NCI-H446 (cell line): ENCODE measurements around the gene CDK13.
"Not testable (repeated sequence)": the region's sequence is repeated elsewhere in the genome, so short reads cannot be mapped to it uniquely, and the experiment has no call there.

Experiments used
- DNase-seq, 2 experiments: peaks; one replicate each; lab custom pipeline; 2025; lab: John Stamatoyannopoulos, UW

The CDK13 gene

GRCh38 chr7:39949971-39950472 lies at the start of gene CDK13:
TSS of gene CDK13 (plus strand) at chr7:39950256. CDS start at chr7:39950642, 386 bp downstream.
- peak; percentile 67 to 81 for DNase-seq

GRCh38 chr7:39904077-39904486 lies 46.0 kb upstream of the CDK13 start:
- DNase-seq: no peak

GRCh38 chr7:39908141-39908540 lies 41.9 kb upstream of the CDK13 start:
- no peak for DNase-seq

GRCh38 chr7:39908973-39909372 lies 41.1 kb upstream of the CDK13 start:
- no peak for DNase-seq

- no peak for DNase-seq
These were observed 40.5 kb upstream of the CDK13 start for GRCh38 chr7:39909526-39909925.

- no peak for DNase-seq
These were observed 39.8 kb upstream of the CDK13 start for GRCh38 chr7:39910108-39910869.

GRCh38 chr7:39911167-39911566 lies 38.9 kb upstream of the CDK13 start:
- no peak for DNase-seq

- DNase-seq: not testable (repeated sequence)
These were observed 34.2 kb upstream of the CDK13 start for GRCh38 chr7:39915847-39916246.

GRCh38 chr7:39919646-39920045 lies 30.4 kb upstream of the CDK13 start:
- no peak for DNase-seq

- DNase-seq: no peak
These were observed 28.4 kb upstream of the CDK13 start for GRCh38 chr7:39921506-39922175.

- DNase-seq: no peak
These were observed 27.5 kb upstream of the CDK13 start for GRCh38 chr7:39922580-39922979.

- no peak for DNase-seq
These were observed 27.0 kb upstream of the CDK13 start for GRCh38 chr7:39923091-39923490.

GRCh38 chr7:39924122-39924521 lies 25.9 kb upstream of the CDK13 start:
- DNase-seq: no peak

GRCh38 chr7:39926111-39926510 lies 23.9 kb upstream of the CDK13 start:
- DNase-seq: no peak

GRCh38 chr7:39927018-39927417 lies 23.0 kb upstream of the CDK13 start:
- DNase-seq: no peak

- DNase-seq: no peak
These were observed 15.9 kb upstream of the CDK13 start for GRCh38 chr7:39934132-39934531.

- no peak for DNase-seq
These were observed 13.3 kb upstream of the CDK13 start for GRCh38 chr7:39936761-39937160.

- DNase-seq: no peak
These were observed 12.5 kb upstream of the CDK13 start for GRCh38 chr7:39937366-39938153.

- no peak for DNase-seq
These were observed 7.2 kb upstream of the CDK13 start for GRCh38 chr7:39942883-39943282.

GRCh38 chr7:39946693-39947092 lies 3.4 kb upstream of the CDK13 start:
- no peak for DNase-seq

- DNase-seq: no peak
These were observed 1.6 kb upstream of the CDK13 start for GRCh38 chr7:39948375-39948955.
